ENCODE results near the gene FBXO21.

The FBXO21 gene

GRCh38 chr12:117093431-117093830, 96.8 kb downstream of the FBXO21 start:
- ATAC-seq: no peak
- TF ChIP-seq ARNTL (CRISPR knock-in tag; IDR thresholded peaks at IDR 0.05; ENCODE audit: borderline replicate concordance, low read depth) (no peak), RARB (CRISPR knock-in tag; IDR thresholded peaks at IDR 0.05) (no peak), BACH2 (CRISPR knock-in tag; IDR thresholded peaks at IDR 0.05; ENCODE audit: borderline replicate concordance) (no peak), CSDC2 (CRISPR knock-in tag; IDR thresholded peaks at IDR 0.05) (no peak), SNAI2 (CRISPR knock-in tag; IDR thresholded peaks at IDR 0.05) (no peak), GLIS3 (CRISPR knock-in tag; IDR thresholded peaks at IDR 0.05) (no peak), OSR1 (CRISPR knock-in tag; IDR thresholded peaks at IDR 0.05) (no peak), TSHZ2 (CRISPR knock-in tag; IDR thresholded peaks at IDR 0.05) (no peak), TCF4 (CRISPR knock-in tag; IDR thresholded peaks at IDR 0.05; ENCODE audit: borderline replicate concordance) (no peak), ZNF70 (CRISPR knock-in tag; IDR thresholded peaks at IDR 0.05) (no peak), ZFP30 (CRISPR knock-in tag; IDR thresholded peaks at IDR 0.05) (no peak), TOX (CRISPR knock-in tag; IDR thresholded peaks at IDR 0.05; ENCODE audit: borderline replicate concordance) (no peak), CREB5 (CRISPR knock-in tag; IDR thresholded peaks at IDR 0.05; ENCODE audit: low read depth) (no peak)

GRCh38 chr12:117092886-117093285, 97.4 kb downstream of the FBXO21 start:
- no peak for ATAC-seq

GRCh38 chr12:117092511-117092780, 97.8 kb downstream of the FBXO21 start:
- TF ChIP-seq ZNF565 (CRISPR knock-in tag; conservative IDR thresholded peaks at IDR 0.05; ENCODE audit: low read depth): no peak
- TF ChIP-seq ESRRG (CRISPR knock-in tag; IDR thresholded peaks at IDR 0.05): no peak
- no peak for TF ChIP-seq ZNF70 (CRISPR knock-in tag; IDR thresholded peaks at IDR 0.05)
- TF ChIP-seq GLIS3 (CRISPR knock-in tag; IDR thresholded peaks at IDR 0.05): no peak
- TF ChIP-seq CSDC2 (CRISPR knock-in tag; IDR thresholded peaks at IDR 0.05): no peak
- no peak for TF ChIP-seq RARB (CRISPR knock-in tag; IDR thresholded peaks at IDR 0.05)
- no peak for TF ChIP-seq SNAI2 (CRISPR knock-in tag; IDR thresholded peaks at IDR 0.05)
- no peak for TF ChIP-seq CSRNP3 (CRISPR knock-in tag; IDR thresholded peaks at IDR 0.05)
- no peak for TF ChIP-seq ZC3H10 (CRISPR knock-in tag; IDR thresholded peaks at IDR 0.05)
- no peak for TF ChIP-seq ZNF8 (CRISPR knock-in tag; IDR thresholded peaks at IDR 0.05)
- no peak for TF ChIP-seq CREB5 (CRISPR knock-in tag; IDR thresholded peaks at IDR 0.05; ENCODE audit: low read depth)
- no peak for TF ChIP-seq OSR1 (CRISPR knock-in tag; IDR thresholded peaks at IDR 0.05)
- no peak for TF ChIP-seq ZFP3 (CRISPR knock-in tag; IDR thresholded peaks at IDR 0.05)
- TF ChIP-seq BACH2 (CRISPR knock-in tag; IDR thresholded peaks at IDR 0.05; ENCODE audit: borderline replicate concordance): no peak
- TF ChIP-seq ZFP30 (CRISPR knock-in tag; IDR thresholded peaks at IDR 0.05): no peak
- ATAC-seq: no peak

More at GRCh38 chr12:117092886-117093285, 97.4 kb downstream of the FBXO21 start:
- no peak for TF ChIP-seq POU6F1 (CRISPR knock-in tag; IDR thresholded peaks at IDR 0.05; ENCODE audit: borderline replicate concordance, low read depth)
- TF ChIP-seq ZC3H10 (CRISPR knock-in tag; IDR thresholded peaks at IDR 0.05): no peak
- no peak for TF ChIP-seq RARB (CRISPR knock-in tag; IDR thresholded peaks at IDR 0.05)
- TF ChIP-seq TCF4 (CRISPR knock-in tag; IDR thresholded peaks at IDR 0.05; ENCODE audit: borderline replicate concordance): no peak

All from SK-N-SH treated with all-trans-retinoic acid at 6 μM for 48 hours (cell line).